NCI-H2227 (cell line): Measurements from ENCODE around the gene PRKAG2.
A peak's percentile ranks its signal among the peaks of the same experiment; 100 is the strongest.

Source experiments
- DNase-seq: peaks from one replicate; lab custom pipeline; 2025; ENCODE audit not compliant: unreplicated experiment; lab: John Stamatoyannopoulos, UW

PRKAG2 gene

GRCh38 chr7:151821226-151821625, 55.7 kb downstream of the PRKAG2 start:
- DNase-seq: no peak

- no peak for DNase-seq
Observed at GRCh38 chr7:151820491-151821105, 56.3 kb downstream of the PRKAG2 start.

GRCh38 chr7:151819866-151820265, 57.0 kb downstream of the PRKAG2 start:
- no peak for DNase-seq

- no peak for DNase-seq
Observed at GRCh38 chr7:151818674-151819519, 58.0 kb downstream of the PRKAG2 start.

- DNase-seq: no peak
Observed at GRCh38 chr7:151817981-151818673, 58.8 kb downstream of the PRKAG2 start.

GRCh38 chr7:151817315-151817690, 59.6 kb downstream of the PRKAG2 start:
- no peak for DNase-seq

- DNase-seq: no peak
Observed at GRCh38 chr7:151816562-151817314, 60.2 kb downstream of the PRKAG2 start.

- DNase-seq: no peak
Observed at GRCh38 chr7:151815419-151815818, 61.5 kb downstream of the PRKAG2 start.

- DNase-seq: peak; percentile 74
Observed at GRCh38 chr7:151814400-151815009, 62.4 kb downstream of the PRKAG2 start.

GRCh38 chr7:151813997-151814396, 62.9 kb downstream of the PRKAG2 start:
- no peak for DNase-seq

- no peak for DNase-seq
Observed at GRCh38 chr7:151813445-151813844, 63.5 kb downstream of the PRKAG2 start.

GRCh38 chr7:151812967-151813366, 63.9 kb downstream of the PRKAG2 start:
- no peak for DNase-seq

GRCh38 chr7:151810441-151811232, 66.3 kb downstream of the PRKAG2 start:
- no peak for DNase-seq

- DNase-seq: no peak
Observed at GRCh38 chr7:151809864-151810170, 67.1 kb downstream of the PRKAG2 start.

- no peak for DNase-seq
Observed at GRCh38 chr7:151809146-151809863, 67.6 kb downstream of the PRKAG2 start.

GRCh38 chr7:151808400-151809145, 68.3 kb downstream of the PRKAG2 start:
- DNase-seq: peak; percentile 24

- no peak for DNase-seq
Observed at GRCh38 chr7:151807846-151808245, 69.1 kb downstream of the PRKAG2 start.

GRCh38 chr7:151806952-151807775, 69.8 kb downstream of the PRKAG2 start:
- no peak for DNase-seq
